Liver (tissue), 9 donors: ENCODE measurements around the gene SLC36A4. TPM values are rescaled to one million over a fixed set of nuclear protein-coding genes. Genes with fewer than 3 reads are reported as not detected.

Experiments used
- DNase-seq: peaks from one replicate; pipeline ENCODE4 v3.0.0-alpha.2; 2017; ENCODE audit warnings: low spot score
- H3K27ac ChIP-seq, 2 donors: one replicate each; pipeline ENCODE4 v1.7.0; 2013; ENCODE audit warnings: inconsistent platforms in 2 of 2, low read length in 2 of 2, control low read depth in 1 of 2, low read depth in 1 of 2, mild to moderate bottlenecking in 1 of 2
- H3K27me3 ChIP-seq, 4 donors: one replicate each; pipeline versions ENCODE4 v1.6.1 to v1.7.0; 2013; ENCODE audit warnings: low read length in 3 of 4, inconsistent platforms in 1 of 4, mild to moderate bottlenecking in 1 of 4, moderate library complexity in 1 of 4; ENCODE audit not compliant: control insufficient read depth in 4 of 4, insufficient read depth in 4 of 4
- H3K36me3 ChIP-seq, 4 donors: one replicate each; pipeline versions ENCODE4 v1.6.1 to v1.7.0; 2013; ENCODE audit warnings: low read length in 3 of 4, mild to moderate bottlenecking in 3 of 4, low read depth in 1 of 4, moderate library complexity in 1 of 4; ENCODE audit not compliant: control insufficient read depth in 4 of 4, insufficient read depth in 3 of 4
- H3K4me1 ChIP-seq, 4 donors: one replicate each; pipeline versions ENCODE4 v1.6.1 to v1.7.0; 2013; ENCODE audit warnings: low read length in 3 of 4, mild to moderate bottlenecking in 3 of 4, moderate library complexity in 1 of 4; ENCODE audit not compliant: control insufficient read depth in 4 of 4, insufficient read depth in 4 of 4
- H3K4me3 ChIP-seq, 3 donors: one replicate each; pipeline versions ENCODE4 v1.6.1 to v1.7.0; 2013; ENCODE audit warnings: low read length in 3 of 3, control low read depth in 1 of 3, low read depth in 1 of 3, mild to moderate bottlenecking in 1 of 3
- H3K9ac ChIP-seq, 2 donors: one replicate each; pipeline ENCODE4 v1.7.0; 2013; ENCODE audit warnings: low read length in 2 of 2, mild to moderate bottlenecking in 2 of 2, moderate library complexity in 2 of 2, control low read depth in 1 of 2, low read depth in 1 of 2
- H3K9me3 ChIP-seq, 4 donors: one replicate each; pipeline versions ENCODE4 v1.6.1 to v1.7.0; 2013; ENCODE audit warnings: low read length in 3 of 4; ENCODE audit not compliant: control insufficient read depth in 4 of 4
- ATF3 ChIP-seq: IDR thresholded peaks from 2 replicates; pipeline ENCODE4 v1.6.1; 2016; ENCODE audit warnings: antibody characterized with exemption
- EGR1 ChIP-seq, 2 donors: IDR thresholded peaks; 2 replicates each; pipeline ENCODE4 v1.6.1; 2016 to 2018; ENCODE audit warnings: antibody characterized with exemption in 2 of 2, low read depth in 2 of 2
- FOXA1 ChIP-seq: IDR thresholded peaks from 2 replicates; pipeline ENCODE4 v1.6.1; 2016; ENCODE audit warnings: antibody characterized with exemption
- HNF4G ChIP-seq: IDR thresholded peaks from 2 replicates; pipeline ENCODE4 v1.6.1; 2016; ENCODE audit warnings: antibody characterized with exemption
- JUND ChIP-seq, 2 donors: IDR thresholded peaks; 2 replicates each; pipeline ENCODE4 v1.6.1; 2016; ENCODE audit warnings: antibody characterized with exemption in 2 of 2
- MAX ChIP-seq: IDR thresholded peaks from 2 replicates; pipeline ENCODE4 v1.6.1; 2016; ENCODE audit warnings: antibody characterized with exemption
- NR2F2 ChIP-seq: IDR thresholded peaks from 2 replicates; pipeline ENCODE4 v1.6.1; 2016; ENCODE audit warnings: antibody characterized with exemption
- RXRA ChIP-seq, 2 donors: IDR thresholded peaks; 2 replicates each; pipeline ENCODE4 v1.6.1; 2017 to 2018; ENCODE audit warnings: antibody characterized with exemption in 2 of 2, mild to moderate bottlenecking in 1 of 2
- SP1 ChIP-seq: IDR thresholded peaks from 2 replicates; pipeline ENCODE4 v1.6.1; 2018; ENCODE audit warnings: antibody characterized with exemption, mild to moderate bottlenecking
- TAF1 ChIP-seq: conservative IDR thresholded peaks from 2 replicates; pipeline ENCODE4 v1.6.1; 2016; ENCODE audit warnings: antibody characterized with exemption, mild to moderate bottlenecking
- YY1 ChIP-seq: IDR thresholded peaks from 2 replicates; pipeline ENCODE4 v1.6.1; 2016; ENCODE audit warnings: antibody characterized with exemption, mild to moderate bottlenecking
- ZBTB33 ChIP-seq: IDR thresholded peaks from 2 replicates; pipeline ENCODE4 v1.6.1; 2016; ENCODE audit warnings: antibody characterized with exemption
- WGBS: extraction: QIAGEN DNeasy Blood & Tissue Kit; methylation state at CpG from one replicate; pipeline ENCODE4 v1.1.7; 2013; 5-methylcytosine and 5-hydroxymethylcytosine counted together
- polyA plus RNA-seq, 2 donors: library from polyadenylated mRNA; stranded (reverse) in 1 of 2; unstranded in 1 of 2; fragments of 200-250 nt in 1 of 2; fragments of >200 nt in 1 of 2; fragmentation: Nextera tagmentation in 1 of 2; extraction: Ambion mirVana in 1 of 2; gene quantifications; one replicate each; pipeline versions ENCODE4 v1.2.1 to v1.2.3, GENCODE V29; 2013 to 2015
- total RNA-seq, 2 donors: library from RNA; depleted of rRNA; stranded (reverse); fragments of >200 nt; gene quantifications; one replicate each; pipeline ENCODE4 v1.2.3, GENCODE V29; 2014
- donor health status: healthy.
- donor health status: healthy.
- donor health status: healthy.
- donor health status: healthy.
- donor health status: healthy.

Gene SLC36A4
- total and polyA plus RNA-seq, 4 donors, result 6.4 to 11.7 (median 7.4) TPM

GRCh38 chr11:93118276-93118675 lies 79.5 kb downstream of the SLC36A4 start (continued):
- TF ChIP-seq ZBTB33, result no peak
- no peak for TF ChIP-seq NR2F2
- TF ChIP-seq SP1, result no peak
- no peak for TF ChIP-seq FOXA1
- no peak for TF ChIP-seq YY1
- no peak for TF ChIP-seq HNF4G
- TF ChIP-seq JUND (IDR thresholded peaks at IDR 0.05), result no peak

GRCh38 chr11:93117565-93117964 lies 80.2 kb downstream of the SLC36A4 start:
- WGBS, result 69% methylated on average over 6 of the region's 6 CpGs
- no peak overlapping the region for H3K9ac ChIP-seq
- H3K9me3 ChIP-seq, result no peaks in the 10 kb centered on the region
- TF ChIP-seq HNF4G (no peak), EGR1 (IDR thresholded peaks at IDR 0.05; ENCODE audit: low read depth in 2 of 2) (no peak), SP1 (no peak), ZBTB33 (no peak), MAX (no peak), ATF3 (no peak), FOXA1 (no peak), YY1 (no peak), TAF1 (no peak), RXRA (IDR thresholded peaks at IDR 0.05) (no peak)
- H3K27ac ChIP-seq, result no peak overlapping the region
- DNase-seq, result no peak
- no peak overlapping the region for H3K4me3 ChIP-seq
- H3K4me1 ChIP-seq, result no peaks in the 10 kb centered on the region
- no peaks in the 10 kb centered on the region for H3K27me3 ChIP-seq
- H3K36me3 ChIP-seq, result no peaks in the 10 kb centered on the region

- Histone ChIP-seq H3K27me3 (no peaks in the 10 kb centered on the region), H3K27ac (no peak overlapping the region), H3K9ac (no peak overlapping the region), H3K4me3 (no peak overlapping the region), H3K9me3 (no peaks in the 10 kb centered on the region), H3K36me3 (no peaks in the 10 kb centered on the region), H3K4me1 (no peaks in the 10 kb centered on the region)
- whole genome bisulfite sequencing, result 65% methylated on average over 6 of the region's 6 CpGs
- no peak for TF ChIP-seq EGR1 (IDR thresholded peaks at IDR 0.05; ENCODE audit: low read depth in 2 of 2)
- DNase-seq, result no peak
These were observed 81.0 kb downstream of the SLC36A4 start for GRCh38 chr11:93116641-93117441.
